Stomach (tissue), 9 donors: ENCODE results near the gene ZNF682. TPM values are rescaled to one million over a fixed set of nuclear protein-coding genes. Genes with fewer than 3 reads are reported as not detected.
A peak's percentile ranks its signal among the peaks of the same experiment; 100 is the strongest.

Source experiments
- DNase-seq, 2 donors: peaks; one replicate each; pipeline versions ENCODE4 v3.0.0 to v3.0.0-alpha.2; 2013 to 2019
- H3K27ac ChIP-seq, 5 donors: fragments of 200-600 bp in 4 of 5; sonication (generic) in 4 of 5; one replicate each; pipeline ENCODE4 v1.5.1; 2013 to 2019; ENCODE audit warnings: mild to moderate bottlenecking in 1 of 5, moderate library complexity in 1 of 5
- H3K27me3 ChIP-seq, 3 donors: fragments of 200-600 bp; sonication (generic); one replicate each; pipeline ENCODE4 v1.5.1; 2017 to 2019; ENCODE audit warnings: mixed run types in 1 of 3
- H3K36me3 ChIP-seq, 4 donors: fragments of 200-600 bp; sonication (generic); 1 replicate in 3 of 4; 2 replicates in 1 of 4; pipeline ENCODE4 v1.5.1; 2016 to 2019
- H3K4me1 ChIP-seq, 4 donors: fragments of 200-600 bp; sonication (generic); one replicate each; pipeline ENCODE4 v1.5.1; 2016 to 2019
- H3K4me3 ChIP-seq, 4 donors: fragments of 200-600 bp; sonication (generic) in 3 of 4; one replicate each; pipeline ENCODE4 v1.5.1; 2016 to 2019; ENCODE audit warnings: mild to moderate bottlenecking in 1 of 4
- H3K9me3 ChIP-seq, 4 donors: fragments of 200-600 bp; sonication (generic); one replicate each; pipeline ENCODE4 v1.5.1; 2016 to 2019
- CTCF ChIP-seq, 7 experiments: fragments of 450-650 bp in 4 of 7; fragments of 200-600 bp in 3 of 7; sonication (generic) in 3 of 7; IDR thresholded peaks; one replicate each; pipeline ENCODE4 v1.5.1; 2016 to 2019; ENCODE audit warnings: antibody characterized with exemption in 7 of 7, control low read depth in 2 of 7, mild to moderate bottlenecking in 1 of 7
- EP300 ChIP-seq: sonication (generic); formaldehyde crosslinking; IDR thresholded peaks from one replicate; pipeline ENCODE4 v1.6.1; 2017; ENCODE audit warnings: antibody characterized with exemption
- POLR2A ChIP-seq, 4 donors: fragments of 450-650 bp; IDR thresholded peaks; one replicate each; pipeline ENCODE4 v1.6.1; 2016; ENCODE audit warnings: antibody characterized with exemption in 4 of 4, control low read depth in 2 of 4, mild to moderate bottlenecking in 1 of 4, moderate library complexity in 1 of 4
- POLR2AphosphoS5 ChIP-seq, 3 donors: sonication (generic); formaldehyde crosslinking; IDR thresholded peaks; one replicate each; pipeline ENCODE4 v1.6.1; 2016; ENCODE audit warnings: antibody characterized with exemption in 3 of 3
- WGBS, 5 donors: extraction: QIAGEN DNeasy Blood & Tissue Kit in 3 of 5; methylation state at CpG; one replicate each; pipeline versions ENCODE4 v1.1.5 to v1.1.7; 2013 to 2018; 5-methylcytosine and 5-hydroxymethylcytosine counted together
- intact Hi-C: fragments of 100-400 bp; cut with DNase I; formaldehyde crosslinking; loops from one replicate; pipeline ENCODE4 v1.15.1; 2023; ENCODE audit warnings: low total_unique reads
- polyA plus RNA-seq, 3 donors: library from polyadenylated mRNA; stranded (reverse); fragments of 200-250 nt; gene quantifications; one replicate each; pipeline ENCODE4 v1.2.3, GENCODE V29; 2013
- total RNA-seq, 5 donors: library from RNA; depleted of rRNA; stranded (reverse); fragments of >200 nt; gene quantifications; one replicate each; pipeline versions ENCODE4 v1.1.0 to v1.2.3, GENCODE V29; 2014 to 2016
- donor health status: healthy with polysubstance abuse.
- donor health status: Bipolar disorder and iron deficiency.
- donor health status: healthy.

ZNF682 gene
- total and polyA plus RNA-seq, 8 donors = 0.29 to 16.1 (median 3.2) TPM

- WGBS, 5 donors = 68 to 87% (median 81%) methylated on average over 3 of the region's 3 CpGs
- intact Hi-C loops = no loop called here
These were observed 5.4 kb upstream of the ZNF682 start for GRCh38 chr19:20044663-20045062.

DNA sequence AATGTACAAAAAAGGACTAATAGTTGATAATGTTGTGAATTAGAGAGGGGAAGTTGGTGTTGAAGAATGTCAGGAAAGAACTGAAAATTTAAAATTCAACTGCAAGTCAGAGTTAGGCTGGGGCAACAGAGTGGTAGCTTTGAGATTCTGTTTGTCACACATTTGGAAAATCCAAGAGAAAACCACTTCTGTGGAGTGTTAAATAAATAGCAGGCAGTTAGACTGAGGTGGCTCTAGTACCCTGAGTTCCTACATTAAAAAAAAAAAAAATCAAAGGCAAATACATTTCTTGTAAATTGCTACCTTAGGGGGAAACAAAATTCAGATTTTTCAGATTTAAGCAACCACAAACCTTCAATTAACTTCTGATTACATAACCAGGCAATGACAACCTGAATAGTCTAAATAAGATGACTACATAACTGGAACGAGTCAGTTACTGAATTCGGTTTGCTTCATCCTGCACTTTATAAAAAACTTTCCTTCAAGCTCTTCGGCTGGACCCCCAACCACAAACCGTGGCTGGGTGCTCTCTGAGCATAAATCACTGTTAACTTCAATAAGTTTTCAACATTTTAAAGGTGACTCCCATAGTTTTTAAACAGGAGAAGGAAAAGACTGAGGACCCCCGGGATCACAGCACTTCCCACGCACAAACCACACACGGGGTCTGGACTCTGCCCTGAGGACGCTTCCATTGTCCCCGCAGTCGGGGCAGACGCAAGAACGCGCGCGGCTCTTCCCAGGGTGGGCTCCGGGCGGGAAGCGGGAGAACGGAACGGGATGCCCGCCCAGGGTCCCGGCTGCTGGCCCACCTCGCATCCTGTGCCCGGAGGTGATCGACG lies 725 bp downstream of the ZNF682 start:
- Histone ChIP-seq H3K27me3 (no peaks in the 10 kb centered on the region), H3K4me3 (peak overlapping the region; percentile 71 to 94 (median 81)), H3K9me3 (no peaks in the 10 kb centered on the region), H3K36me3 (peaks cover 0 to 13% (median 4%) of the 10 kb centered on the region in 4 donors), H3K4me1 (peaks cover 0 to 22% (median 15%) of the 10 kb centered on the region in 4 donors), H3K27ac (peak overlapping the region; percentile 67 to 80 (median 78))
- TF ChIP-seq POLR2AphosphoS5 (IDR thresholded peaks at IDR 0.05) (no peak), EP300 (no peak), CTCF (IDR thresholded peaks at IDR 0.05) (no peak), POLR2A (IDR thresholded peaks at IDR 0.05) (no peak)
- 0 to 1% (median 1%) methylated on average over 10 to 26 of the region's 26 CpGs for WGBS, 5 donors
- intact Hi-C loops = no loop called here
- no peak for DNase-seq

More at GRCh38 chr19:20044663-20045062, 5.4 kb upstream of the ZNF682 start:
- no peak overlapping the region for H3K4me3 ChIP-seq
- TF ChIP-seq CTCF (IDR thresholded peaks at IDR 0.05) (no peak), POLR2AphosphoS5 (IDR thresholded peaks at IDR 0.05) (no peak), EP300 (no peak), POLR2A (IDR thresholded peaks at IDR 0.05) (no peak)
- H3K27ac ChIP-seq = no peak overlapping the region
- no peaks in the 10 kb centered on the region for H3K27me3 ChIP-seq
- no peaks in the 10 kb centered on the region for H3K36me3 ChIP-seq
- no peaks in the 10 kb centered on the region for H3K9me3 ChIP-seq
- H3K4me1 ChIP-seq = peaks cover 0 to 3% (median 0%) of the 10 kb centered on the region in 4 donors
- no peak for DNase-seq

- no peak for DNase-seq
- Histone ChIP-seq H3K27ac (no peak overlapping the region), H3K4me3 (no peak overlapping the region), H3K36me3 (peaks cover 0 to 38% (median 24%) of the 10 kb centered on the region in 4 donors), H3K27me3 (no peaks in the 10 kb centered on the region), H3K9me3 (no peaks in the 10 kb centered on the region), H3K4me1 (peaks cover 0 to 22% (median 15%) of the 10 kb centered on the region in 4 donors)
- intact Hi-C loops = no loop called here
- TF ChIP-seq POLR2A (IDR thresholded peaks at IDR 0.05) (no peak), POLR2AphosphoS5 (IDR thresholded peaks at IDR 0.05) (no peak)
- WGBS, 5 donors = 83 to 92% (median 89%) methylated on average over 5 of the region's 5 CpGs
These were observed 3.4 kb downstream of the ZNF682 start for GRCh38 chr19:20035935-20036334.

DNA sequence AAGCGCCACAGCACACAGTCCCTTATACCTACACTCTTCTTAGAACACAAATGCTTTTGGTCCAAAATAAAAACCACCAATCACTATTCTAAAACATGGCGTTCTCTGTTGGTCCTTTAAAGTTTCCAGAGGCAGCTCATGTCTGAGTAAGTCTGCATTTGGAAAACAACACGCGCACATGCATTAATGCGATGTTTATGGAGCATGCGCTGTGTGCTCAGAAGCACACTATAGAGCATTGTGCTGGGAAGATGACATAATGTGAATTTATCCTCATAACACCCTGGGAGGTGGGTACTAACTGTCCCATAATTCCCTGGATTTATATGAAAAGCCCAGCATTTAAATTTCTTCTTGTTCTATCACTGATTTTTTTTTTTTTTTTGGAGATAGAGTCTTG lies 10.7 kb downstream of the ZNF682 start:
- no peaks in the 10 kb centered on the region for H3K27me3 ChIP-seq
- no peak overlapping the region for H3K27ac ChIP-seq
- H3K4me1 ChIP-seq = no peaks in the 10 kb centered on the region
- no peak for DNase-seq
- intact Hi-C loops = no loop called here
- TF ChIP-seq EP300 (no peak), POLR2AphosphoS5 (IDR thresholded peaks at IDR 0.05) (no peak)
- no peaks in the 10 kb centered on the region for H3K9me3 ChIP-seq
- H3K36me3 ChIP-seq = peaks cover 6 to 53% (median 45%) of the 10 kb centered on the region in 4 donors
- no peak overlapping the region for H3K4me3 ChIP-seq
- 97 to 99% (median 99%) methylated on average over 6 of the region's 6 CpGs for WGBS, 5 donors

GRCh38 chr19:20005741-20006140 lies 33.6 kb downstream of the ZNF682 start:
- Histone ChIP-seq H3K4me1 (no peaks in the 10 kb centered on the region), H3K27me3 (no peaks in the 10 kb centered on the region), H3K27ac (no peak overlapping the region), H3K4me3 (no peak overlapping the region), H3K9me3 (peaks cover 21 to 97% (median 54%) of the 10 kb centered on the region in 4 donors), H3K36me3 (peaks cover 20 to 48% (median 41%) of the 10 kb centered on the region in 4 donors)
- WGBS, 5 donors = 96 to 100% (median 99%) methylated on average over 2 of the region's 2 CpGs
- no peak for DNase-seq
- no peak for TF ChIP-seq POLR2AphosphoS5 (IDR thresholded peaks at IDR 0.05)
- TF ChIP-seq CTCF (IDR thresholded peaks at IDR 0.05) = no peak
- no peak for TF ChIP-seq EP300
- no peak for TF ChIP-seq POLR2A (IDR thresholded peaks at IDR 0.05)
- intact Hi-C loops = no loop called here
